Hematopoietic multipotent progenitor cell treated with erythropoietin and hydrocortisone succinate and interleukin-3 and kit ligand, for 6 days (in vitro differentiated cells): ENCODE measurements around the gene ZBTB2.
"Not testable (repeated sequence)": the region's sequence is repeated elsewhere in the genome, so short reads cannot be mapped to it uniquely, and the experiment has no call there.

Source experiments
- DNase-seq: peaks from one replicate; pipeline ENCODE4 v3.0.0-alpha.2; 2015

Gene ZBTB2

GRCh38 chr6:151365233-151365632, 26.1 kb downstream of the ZBTB2 start:
- DNase-seq: no peak

GRCh38 chr6:151359486-151359885, 31.9 kb downstream of the ZBTB2 start:
- DNase-seq: no peak

- DNase-seq: no peak
Measured at GRCh38 chr6:151358475-151358874, 32.9 kb downstream of the ZBTB2 start.

- no peak for DNase-seq
Measured at GRCh38 chr6:151357758-151358436, 33.5 kb downstream of the ZBTB2 start.

GRCh38 chr6:151356983-151357382, 34.4 kb downstream of the ZBTB2 start:
- not testable (repeated sequence) for DNase-seq

GRCh38 chr6:151353795-151354194, 37.6 kb downstream of the ZBTB2 start:
- no peak for DNase-seq

GRCh38 chr6:151352410-151353396, 38.7 kb downstream of the ZBTB2 start:
- DNase-seq: no peak

- DNase-seq: no peak
Measured at GRCh38 chr6:151351731-151352130, 39.6 kb downstream of the ZBTB2 start.

GRCh38 chr6:151351146-151351700, 40.1 kb downstream of the ZBTB2 start:
- no peak for DNase-seq

- DNase-seq: no peak
Measured at GRCh38 chr6:151350442-151351145, 40.8 kb downstream of the ZBTB2 start.

GRCh38 chr6:151349651-151350270, 41.6 kb downstream of the ZBTB2 start:
- DNase-seq: no peak

- DNase-seq: not testable (repeated sequence)
Measured at GRCh38 chr6:151342750-151343149, 48.6 kb downstream of the ZBTB2 start.

- DNase-seq: no peak
Measured at GRCh38 chr6:151341476-151342195, 49.7 kb downstream of the ZBTB2 start.

- no peak for DNase-seq
Measured at GRCh38 chr6:151340219-151340978, 51.0 kb downstream of the ZBTB2 start.

- DNase-seq: no peak
Measured at GRCh38 chr6:151339369-151339768, 52.0 kb downstream of the ZBTB2 start.

GRCh38 chr6:151338651-151339200, 52.6 kb downstream of the ZBTB2 start:
- DNase-seq: no peak

- no peak for DNase-seq
Measured at GRCh38 chr6:151335930-151336329, 55.4 kb downstream of the ZBTB2 start.

GRCh38 chr6:151330130-151330696, 61.1 kb downstream of the ZBTB2 start:
- no peak for DNase-seq

- no peak for DNase-seq
Measured at GRCh38 chr6:151327101-151327500, 64.3 kb downstream of the ZBTB2 start.

- DNase-seq: no peak
Measured at GRCh38 chr6:151326116-151326825, 65.1 kb downstream of the ZBTB2 start.
